Suprapubic skin (tissue), 4 donors: ENCODE data around the gene LMCD1.

Experiments used
- CTCF ChIP-seq, 2 donors: fragments of 200-600 bp in 1 of 2; fragments of 450-650 bp in 1 of 2; sonication (generic) in 1 of 2; IDR thresholded peaks; one replicate each; pipeline ENCODE4 v1.5.1; 2016 to 2019; ENCODE audit warnings: antibody characterized with exemption in 2 of 2, mild to moderate bottlenecking in 1 of 2, moderate library complexity in 1 of 2
- EP300 ChIP-seq: sonication (generic); formaldehyde crosslinking; IDR thresholded peaks from one replicate; pipeline ENCODE4 v1.6.1; 2017; ENCODE audit warnings: antibody characterized with exemption
- POLR2A ChIP-seq, 2 donors: fragments of 450-650 bp; IDR thresholded peaks; one replicate each; pipeline ENCODE4 v1.6.1; 2017; ENCODE audit warnings: antibody characterized with exemption in 2 of 2, mild to moderate bottlenecking in 2 of 2, moderate library complexity in 2 of 2
- POLR2AphosphoS5 ChIP-seq, 3 donors: sonication (generic); formaldehyde crosslinking; IDR thresholded peaks; one replicate each; pipeline ENCODE4 v1.6.1; 2017; ENCODE audit warnings: antibody characterized with exemption in 3 of 3

GRCh38 chr3:8517487-8517886 lies 15.9 kb downstream of the LMCD1 start:
- TF ChIP-seq CTCF (IDR thresholded peaks at IDR 0.05) (no peak), EP300 (no peak), POLR2AphosphoS5 (IDR thresholded peaks at IDR 0.05) (no peak), POLR2A (IDR thresholded peaks at IDR 0.05) (no peak)
